Osteocyte (in vitro differentiated cells): ENCODE measurements around the gene TMEM164. TPM values are rescaled to one million over a fixed set of nuclear protein-coding genes. Genes with fewer than 3 reads are reported as not detected.
"Not testable (repeated sequence)": the region's sequence is repeated elsewhere in the genome, so short reads cannot be mapped to it uniquely, and the experiment has no call there.

Experiments used
- DNase-seq: peaks from one replicate; pipeline ENCODE4 v3.0.0; 2021; ENCODE audit warnings: mixed read lengths; ENCODE audit not compliant: unreplicated experiment; ENCODE audit errors: extremely low spot score
- H3K27ac Mint-ChIP-seq: one replicate; pipeline ENCODE4 v1.8.0; 2021; ENCODE audit warnings: mild to moderate bottlenecking, mixed read lengths; ENCODE audit not compliant: unreplicated experiment
- H3K27me3 Mint-ChIP-seq: one replicate; pipeline ENCODE4 v1.8.0; 2021; ENCODE audit warnings: mixed read lengths; ENCODE audit not compliant: unreplicated experiment
- H3K36me3 Mint-ChIP-seq: one replicate; pipeline ENCODE4 v1.8.0; 2021; ENCODE audit warnings: mixed read lengths; ENCODE audit not compliant: unreplicated experiment
- H3K4me1 Mint-ChIP-seq: one replicate; pipeline ENCODE4 v1.8.0; 2021; ENCODE audit warnings: mixed read lengths; ENCODE audit not compliant: unreplicated experiment
- H3K4me3 Mint-ChIP-seq: one replicate; pipeline ENCODE4 v1.8.0; 2021; ENCODE audit warnings: mild to moderate bottlenecking, moderate library complexity, mixed read lengths; ENCODE audit not compliant: unreplicated experiment
- H3K9me3 Mint-ChIP-seq: one replicate; pipeline ENCODE4 v1.8.0; 2021; ENCODE audit warnings: mixed read lengths; ENCODE audit not compliant: unreplicated experiment
- total RNA-seq: library from RNA; stranded (reverse); gene quantifications from 2 replicates; pipeline ENCODE4 v1.2.1, GENCODE V29; 2021
- TF ChIP-seq, protein P1 (sequence below): fragments of 200-600 bp; sonication (generic); IDR thresholded peaks from 2 replicates; pipeline ENCODE4 v1.5.0; 2021; ENCODE audit warnings: antibody characterized with exemption, mild to moderate bottlenecking, moderate library complexity

Gene TMEM164
- total RNA-seq, 1 donor from 2014 or later = 12.9 TPM

- Mint-ChIP-seq H3K27me3 (no peaks in the 10 kb centered on the region), H3K4me1 (peaks cover 1% of the 10 kb centered on the region), H3K9me3 (no peaks in the 10 kb centered on the region), H3K4me3 (no peak overlapping the region), H3K27ac (no peak overlapping the region), H3K36me3 (no peaks in the 10 kb centered on the region)
- TF ChIP-seq, protein P1, sequence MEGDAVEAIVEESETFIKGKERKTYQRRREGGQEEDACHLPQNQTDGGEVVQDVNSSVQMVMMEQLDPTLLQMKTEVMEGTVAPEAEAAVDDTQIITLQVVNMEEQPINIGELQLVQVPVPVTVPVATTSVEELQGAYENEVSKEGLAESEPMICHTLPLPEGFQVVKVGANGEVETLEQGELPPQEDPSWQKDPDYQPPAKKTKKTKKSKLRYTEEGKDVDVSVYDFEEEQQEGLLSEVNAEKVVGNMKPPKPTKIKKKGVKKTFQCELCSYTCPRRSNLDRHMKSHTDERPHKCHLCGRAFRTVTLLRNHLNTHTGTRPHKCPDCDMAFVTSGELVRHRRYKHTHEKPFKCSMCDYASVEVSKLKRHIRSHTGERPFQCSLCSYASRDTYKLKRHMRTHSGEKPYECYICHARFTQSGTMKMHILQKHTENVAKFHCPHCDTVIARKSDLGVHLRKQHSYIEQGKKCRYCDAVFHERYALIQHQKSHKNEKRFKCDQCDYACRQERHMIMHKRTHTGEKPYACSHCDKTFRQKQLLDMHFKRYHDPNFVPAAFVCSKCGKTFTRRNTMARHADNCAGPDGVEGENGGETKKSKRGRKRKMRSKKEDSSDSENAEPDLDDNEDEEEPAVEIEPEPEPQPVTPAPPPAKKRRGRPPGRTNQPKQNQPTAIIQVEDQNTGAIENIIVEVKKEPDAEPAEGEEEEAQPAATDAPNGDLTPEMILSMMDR = no peak
- DNase-seq = no peak
Measured at GRCh38 chrX:110145311-110145710, 142.4 kb downstream of the TMEM164 start.

DNA sequence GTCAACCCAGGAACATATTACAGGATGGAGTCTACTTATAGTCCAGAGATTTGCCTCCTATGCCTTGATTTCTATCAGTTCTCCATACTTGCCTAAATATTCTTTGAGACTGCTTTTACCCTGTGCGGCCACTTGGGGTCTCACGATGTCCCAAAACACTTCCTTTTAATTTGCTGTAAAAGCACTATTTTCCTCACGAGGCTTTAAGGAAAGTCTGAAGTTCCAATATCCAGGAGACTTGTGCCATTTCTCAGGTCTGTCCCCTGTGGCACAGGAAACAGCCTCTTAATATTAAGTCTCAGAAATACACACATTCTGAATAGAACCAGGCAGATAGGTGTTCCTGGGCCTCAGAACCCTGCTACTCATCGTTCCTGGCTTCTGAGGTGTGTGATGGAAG lies 142.9 kb downstream of the TMEM164 start:
- Mint-ChIP-seq H3K4me3 (no peak overlapping the region), H3K9me3 (no peaks in the 10 kb centered on the region), H3K4me1 (peaks cover 1% of the 10 kb centered on the region), H3K27ac (no peak overlapping the region), H3K36me3 (no peaks in the 10 kb centered on the region), H3K27me3 (no peaks in the 10 kb centered on the region)
- DNase-seq = no peak
- TF ChIP-seq, protein P1 = peak; percentile 69

DNA sequence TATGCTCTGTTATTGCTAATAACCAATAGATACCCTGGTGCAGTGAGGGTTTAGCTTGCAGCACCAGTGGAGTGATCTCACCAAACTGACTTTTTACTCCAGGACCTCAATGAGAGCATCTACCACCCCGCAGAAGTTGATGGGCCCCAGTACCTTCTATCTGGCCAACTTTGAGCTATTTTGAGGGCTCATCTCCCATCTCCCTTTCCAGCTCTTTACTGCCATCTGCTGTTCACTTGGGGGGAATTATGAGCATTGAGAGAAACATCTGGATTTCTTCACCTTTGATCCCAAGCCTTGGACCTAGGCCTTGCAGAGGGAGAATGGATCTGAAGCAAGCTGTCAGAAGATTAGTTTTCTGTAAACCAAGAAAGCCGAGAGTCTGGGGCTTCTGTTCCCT lies 143.6 kb downstream of the TMEM164 start:
- DNase-seq = no peak
- no peaks in the 10 kb centered on the region for H3K9me3 Mint-ChIP-seq

DNA sequence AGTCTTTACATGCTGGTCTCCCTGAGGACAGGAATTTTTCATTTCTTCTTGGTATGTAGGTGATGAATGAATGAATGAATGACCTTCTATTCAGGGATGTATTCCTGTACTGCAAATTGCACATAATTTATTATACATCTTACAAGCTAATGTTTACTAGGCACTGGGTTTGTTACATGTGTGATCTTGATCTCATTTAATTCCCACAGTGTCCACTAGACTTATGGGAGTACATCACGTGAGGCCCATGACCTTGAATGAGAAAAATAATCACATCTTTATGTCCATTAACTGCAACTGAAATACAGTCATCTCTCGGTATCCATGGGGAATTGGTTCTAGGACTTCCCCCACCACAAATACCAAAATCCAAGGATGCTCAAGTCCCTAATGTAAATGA lies 150.3 kb downstream of the TMEM164 start:
- H3K4me1 Mint-ChIP-seq = no peaks in the 10 kb centered on the region
- TF ChIP-seq, protein P1 = no peak

More for the DNA sequence above, 143.6 kb downstream of the TMEM164 start:
- H3K27me3 Mint-ChIP-seq = no peaks in the 10 kb centered on the region
- no peak overlapping the region for H3K27ac Mint-ChIP-seq
- no peak overlapping the region for H3K4me3 Mint-ChIP-seq
- TF ChIP-seq, protein P1 = peak; percentile 84
- no peaks in the 10 kb centered on the region for H3K36me3 Mint-ChIP-seq
- peaks cover 1% of the 10 kb centered on the region for H3K4me1 Mint-ChIP-seq

DNA sequence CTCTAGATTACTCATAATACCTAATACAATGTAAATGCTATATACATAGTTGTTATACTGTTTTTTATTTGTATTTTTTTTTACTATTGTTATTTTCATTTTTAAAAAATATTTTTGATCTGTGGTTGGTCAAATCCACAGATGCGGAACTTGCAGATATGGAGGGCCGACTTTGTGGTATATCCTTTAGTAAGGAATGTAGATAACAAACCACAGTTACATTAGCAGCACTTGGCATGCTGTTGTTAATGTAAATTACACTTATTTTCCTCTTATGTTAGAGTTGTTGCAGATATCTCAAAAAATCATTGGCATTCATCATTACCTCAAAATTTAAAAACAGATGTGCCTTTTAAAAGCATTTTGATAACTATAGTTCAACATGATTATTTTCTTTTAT lies 151.0 kb downstream of the TMEM164 start:
- Mint-ChIP-seq H3K4me1 (no peaks in the 10 kb centered on the region), H3K9me3 (no peaks in the 10 kb centered on the region), H3K4me3 (no peak overlapping the region), H3K27ac (no peak overlapping the region), H3K27me3 (no peaks in the 10 kb centered on the region), H3K36me3 (no peaks in the 10 kb centered on the region)
- DNase-seq = no peak
- TF ChIP-seq, protein P1 = no peak

More for the DNA sequence above, 150.3 kb downstream of the TMEM164 start:
- no peak overlapping the region for H3K4me3 Mint-ChIP-seq
- H3K36me3 Mint-ChIP-seq = no peaks in the 10 kb centered on the region
- DNase-seq = no peak
- H3K27me3 Mint-ChIP-seq = no peaks in the 10 kb centered on the region
- H3K9me3 Mint-ChIP-seq = no peaks in the 10 kb centered on the region
- no peak overlapping the region for H3K27ac Mint-ChIP-seq

DNA sequence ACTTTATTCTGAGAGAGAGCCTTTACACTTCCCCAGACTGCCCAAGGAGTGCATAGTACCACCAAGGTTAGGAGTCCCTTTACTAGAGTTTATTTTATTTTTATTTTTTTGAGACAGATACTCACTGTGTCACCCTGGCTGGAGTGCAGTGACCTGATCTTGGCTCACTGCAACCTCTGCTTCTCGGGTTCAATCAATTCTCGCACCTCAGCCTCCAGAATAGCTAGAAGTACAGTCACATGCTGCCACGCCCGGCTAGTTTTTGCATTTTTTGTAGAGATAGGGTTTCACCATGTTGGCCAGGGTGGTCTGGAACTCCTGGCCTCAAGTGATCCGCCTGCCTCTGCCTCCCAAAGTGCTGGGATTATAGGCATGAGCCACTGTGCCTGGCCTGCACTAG lies 151.4 kb downstream of the TMEM164 start:
- H3K27me3 Mint-ChIP-seq, H3K36me3 Mint-ChIP-seq, H3K27ac Mint-ChIP-seq, H3K4me1 Mint-ChIP-seq, H3K9me3 Mint-ChIP-seq, DNase-seq, H3K4me3 Mint-ChIP-seq: not testable (repeated sequence)
